HL-60 (cell line): ENCODE measurements around the gene AGER.

ENCODE experiments used
- CTCF ChIP-seq: IDR thresholded peaks from one replicate; pipeline ENCODE4 v1.5.1; 2011; ENCODE audit warnings: low read length, control low read depth, inconsistent platforms; ENCODE audit not compliant: insufficient read depth
- GABPA ChIP-seq: IDR thresholded peaks from 2 replicates; pipeline ENCODE4 v1.6.1; 2012; ENCODE audit warnings: low read depth
- TF ChIP-seq, protein P1 (sequence below): IDR thresholded peaks from 2 replicates; pipeline ENCODE4 v1.6.1; 2012; ENCODE audit warnings: low read depth; ENCODE audit not compliant: insufficient replicate concordance

GRCh38 chr6:32137454-32137853, 46.6 kb downstream of the AGER start:
- TF ChIP-seq, protein P1, sequence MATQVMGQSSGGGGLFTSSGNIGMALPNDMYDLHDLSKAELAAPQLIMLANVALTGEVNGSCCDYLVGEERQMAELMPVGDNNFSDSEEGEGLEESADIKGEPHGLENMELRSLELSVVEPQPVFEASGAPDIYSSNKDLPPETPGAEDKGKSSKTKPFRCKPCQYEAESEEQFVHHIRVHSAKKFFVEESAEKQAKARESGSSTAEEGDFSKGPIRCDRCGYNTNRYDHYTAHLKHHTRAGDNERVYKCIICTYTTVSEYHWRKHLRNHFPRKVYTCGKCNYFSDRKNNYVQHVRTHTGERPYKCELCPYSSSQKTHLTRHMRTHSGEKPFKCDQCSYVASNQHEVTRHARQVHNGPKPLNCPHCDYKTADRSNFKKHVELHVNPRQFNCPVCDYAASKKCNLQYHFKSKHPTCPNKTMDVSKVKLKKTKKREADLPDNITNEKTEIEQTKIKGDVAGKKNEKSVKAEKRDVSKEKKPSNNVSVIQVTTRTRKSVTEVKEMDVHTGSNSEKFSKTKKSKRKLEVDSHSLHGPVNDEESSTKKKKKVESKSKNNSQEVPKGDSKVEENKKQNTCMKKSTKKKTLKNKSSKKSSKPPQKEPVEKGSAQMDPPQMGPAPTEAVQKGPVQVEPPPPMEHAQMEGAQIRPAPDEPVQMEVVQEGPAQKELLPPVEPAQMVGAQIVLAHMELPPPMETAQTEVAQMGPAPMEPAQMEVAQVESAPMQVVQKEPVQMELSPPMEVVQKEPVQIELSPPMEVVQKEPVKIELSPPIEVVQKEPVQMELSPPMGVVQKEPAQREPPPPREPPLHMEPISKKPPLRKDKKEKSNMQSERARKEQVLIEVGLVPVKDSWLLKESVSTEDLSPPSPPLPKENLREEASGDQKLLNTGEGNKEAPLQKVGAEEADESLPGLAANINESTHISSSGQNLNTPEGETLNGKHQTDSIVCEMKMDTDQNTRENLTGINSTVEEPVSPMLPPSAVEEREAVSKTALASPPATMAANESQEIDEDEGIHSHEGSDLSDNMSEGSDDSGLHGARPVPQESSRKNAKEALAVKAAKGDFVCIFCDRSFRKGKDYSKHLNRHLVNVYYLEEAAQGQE: no peak
- no peak for TF ChIP-seq CTCF
- no peak for TF ChIP-seq GABPA
